Chondrocyte (in vitro differentiated cells): Measurements from ENCODE around the gene LRCH1. TPM values are rescaled to one million over a fixed set of nuclear protein-coding genes. Genes with fewer than 3 reads are reported as not detected.

Experiments used
- DNase-seq: peaks from one replicate; pipeline ENCODE4 v3.0.0; 2021; ENCODE audit warnings: mixed read lengths, low spot score
- H3K27ac Mint-ChIP-seq: one replicate; pipeline ENCODE4 v1.8.0; 2021; ENCODE audit warnings: mild to moderate bottlenecking, moderate library complexity, mixed read lengths; ENCODE audit not compliant: unreplicated experiment
- H3K27me3 Mint-ChIP-seq: 2 replicates; pipeline ENCODE4 v1.8.0; 2021; ENCODE audit warnings: low read depth, mixed read lengths
- H3K36me3 Mint-ChIP-seq: 2 replicates; pipeline ENCODE4 v1.8.0; 2021; ENCODE audit warnings: low read depth, mixed read lengths
- H3K4me1 Mint-ChIP-seq: 2 replicates; pipeline ENCODE4 v1.8.0; 2021; ENCODE audit warnings: low read depth, mild to moderate bottlenecking, mixed read lengths
- H3K4me3 Mint-ChIP-seq: one replicate; pipeline ENCODE4 v1.8.0; 2021; ENCODE audit warnings: mild to moderate bottlenecking, moderate library complexity, mixed read lengths; ENCODE audit not compliant: unreplicated experiment
- H3K9me3 Mint-ChIP-seq: 2 replicates; pipeline ENCODE4 v1.8.0; 2021; ENCODE audit warnings: low read depth, mixed read lengths
- long read RNA-seq: library from polyadenylated mRNA; stranded (forward); transcript quantifications from one replicate; pipeline ENCODE4 v2.0.0, GENCODE V29; 2021
- total RNA-seq: library from RNA; stranded (reverse); gene quantifications from 3 replicates; pipeline ENCODE4 v1.2.1, GENCODE V29; 2021
- TF ChIP-seq, protein P1 (sequence below): fragments of 200-600 bp; sonication (generic); IDR thresholded peaks from 2 replicates; pipeline ENCODE4 v1.5.0; 2021; ENCODE audit warnings: antibody characterized with exemption, mild to moderate bottlenecking, moderate library complexity

Gene LRCH1, protein sequence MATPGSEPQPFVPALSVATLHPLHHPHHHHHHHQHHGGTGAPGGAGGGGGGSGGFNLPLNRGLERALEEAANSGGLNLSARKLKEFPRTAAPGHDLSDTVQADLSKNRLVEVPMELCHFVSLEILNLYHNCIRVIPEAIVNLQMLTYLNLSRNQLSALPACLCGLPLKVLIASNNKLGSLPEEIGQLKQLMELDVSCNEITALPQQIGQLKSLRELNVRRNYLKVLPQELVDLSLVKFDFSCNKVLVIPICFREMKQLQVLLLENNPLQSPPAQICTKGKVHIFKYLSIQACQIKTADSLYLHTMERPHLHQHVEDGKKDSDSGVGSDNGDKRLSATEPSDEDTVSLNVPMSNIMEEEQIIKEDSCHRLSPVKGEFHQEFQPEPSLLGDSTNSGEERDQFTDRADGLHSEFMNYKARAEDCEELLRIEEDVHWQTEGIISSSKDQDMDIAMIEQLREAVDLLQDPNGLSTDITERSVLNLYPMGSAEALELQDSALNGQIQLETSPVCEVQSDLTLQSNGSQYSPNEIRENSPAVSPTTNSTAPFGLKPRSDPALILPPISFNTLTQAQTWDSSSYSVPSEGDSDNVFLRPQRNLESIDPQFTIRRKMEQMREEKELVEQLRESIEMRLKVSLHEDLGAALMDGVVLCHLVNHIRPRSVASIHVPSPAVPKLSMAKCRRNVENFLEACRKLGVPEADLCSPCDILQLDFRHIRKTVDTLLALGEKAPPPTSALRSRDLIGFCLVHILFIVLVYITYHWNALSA
- 14.0 to 14.4 TPM (median 14.1 TPM) in 3 replicates for total RNA-seq
- long read RNA-seq, full-length matches to known transcripts: 16 of 20 reads
- long read RNA-seq, partial matches to known transcripts: 1 of 20 reads
- long read RNA-seq, other reads (novel, unspliced or antisense): 3 of 20 reads

DNA sequence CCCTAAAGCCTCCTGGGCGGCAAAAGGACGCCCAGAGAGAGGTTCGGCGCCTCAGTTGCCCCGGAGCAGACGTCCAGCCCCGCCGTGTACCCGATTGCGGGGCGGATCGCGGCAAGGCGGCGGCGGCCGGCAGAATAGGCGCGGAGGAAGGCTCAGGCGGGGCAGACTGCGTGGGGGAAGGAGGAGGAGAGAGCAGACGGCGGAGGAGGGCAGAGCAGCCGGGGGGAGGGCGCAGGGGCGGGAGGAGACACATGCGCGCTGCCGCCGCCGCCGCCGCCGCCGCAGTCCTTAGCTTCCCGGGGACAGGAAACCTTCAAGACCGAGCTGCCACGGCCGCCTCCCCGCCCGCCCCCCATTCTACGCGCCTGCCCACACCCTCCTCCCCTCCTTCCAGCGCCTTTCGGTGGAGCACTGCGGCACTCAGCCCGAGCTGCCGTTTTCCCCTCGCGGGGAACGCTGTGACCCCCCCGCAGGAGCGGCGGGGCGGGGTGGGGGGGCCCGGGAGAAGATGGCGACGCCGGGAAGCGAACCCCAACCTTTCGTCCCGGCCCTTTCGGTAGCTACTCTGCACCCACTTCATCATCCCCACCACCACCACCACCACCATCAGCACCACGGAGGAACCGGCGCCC is at the start of gene LRCH1:
LRCH1 (plus strand) TSS at position 282 of the 632 bp plus-strand sequence; CDS start at position 509, 227 bp downstream.
- DNase-seq: peak; percentile 96
- Mint-ChIP-seq H3K4me3 (peak within 1 kb of the TSS; percentile 92), H3K27ac (peak within 1 kb of the TSS; percentile 91), H3K27me3 (no peaks in the 10 kb centered on the region), H3K9me3 (no peaks in the 10 kb centered on the region), H3K36me3 (no peaks in the 10 kb centered on the region), H3K4me1 (peaks cover 36% of the 10 kb centered on the region)
- TF ChIP-seq, protein P1, sequence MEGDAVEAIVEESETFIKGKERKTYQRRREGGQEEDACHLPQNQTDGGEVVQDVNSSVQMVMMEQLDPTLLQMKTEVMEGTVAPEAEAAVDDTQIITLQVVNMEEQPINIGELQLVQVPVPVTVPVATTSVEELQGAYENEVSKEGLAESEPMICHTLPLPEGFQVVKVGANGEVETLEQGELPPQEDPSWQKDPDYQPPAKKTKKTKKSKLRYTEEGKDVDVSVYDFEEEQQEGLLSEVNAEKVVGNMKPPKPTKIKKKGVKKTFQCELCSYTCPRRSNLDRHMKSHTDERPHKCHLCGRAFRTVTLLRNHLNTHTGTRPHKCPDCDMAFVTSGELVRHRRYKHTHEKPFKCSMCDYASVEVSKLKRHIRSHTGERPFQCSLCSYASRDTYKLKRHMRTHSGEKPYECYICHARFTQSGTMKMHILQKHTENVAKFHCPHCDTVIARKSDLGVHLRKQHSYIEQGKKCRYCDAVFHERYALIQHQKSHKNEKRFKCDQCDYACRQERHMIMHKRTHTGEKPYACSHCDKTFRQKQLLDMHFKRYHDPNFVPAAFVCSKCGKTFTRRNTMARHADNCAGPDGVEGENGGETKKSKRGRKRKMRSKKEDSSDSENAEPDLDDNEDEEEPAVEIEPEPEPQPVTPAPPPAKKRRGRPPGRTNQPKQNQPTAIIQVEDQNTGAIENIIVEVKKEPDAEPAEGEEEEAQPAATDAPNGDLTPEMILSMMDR: peak; percentile 10

DNA sequence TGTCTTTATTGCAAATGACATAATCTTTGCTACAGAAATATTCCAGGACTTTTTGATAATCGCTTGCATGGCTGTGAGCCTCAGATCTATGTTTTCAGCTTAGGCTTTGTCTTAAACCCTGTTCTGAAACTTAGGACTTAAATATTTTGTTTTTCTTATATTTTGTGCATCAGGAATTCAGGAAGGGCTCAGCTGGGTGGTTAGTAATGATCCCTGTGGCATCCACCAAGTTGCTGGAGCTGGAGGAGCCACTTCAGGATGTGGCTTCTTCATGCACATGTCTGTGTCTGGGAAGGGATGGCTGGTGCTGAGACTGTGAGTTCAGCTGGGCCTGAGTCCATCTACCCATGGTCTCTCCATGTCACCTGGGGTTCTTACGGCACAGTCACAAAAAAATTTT is 48.9 kb upstream of the LRCH1 start:
- Mint-ChIP-seq H3K36me3 (no peaks in the 10 kb centered on the region), H3K4me1 (no peaks in the 10 kb centered on the region), H3K27me3 (no peaks in the 10 kb centered on the region), H3K9me3 (peaks cover 8% of the 10 kb centered on the region), H3K4me3 (no peak overlapping the region), H3K27ac (no peak overlapping the region)
- TF ChIP-seq, protein P1: no peak
- no peak for DNase-seq

DNA sequence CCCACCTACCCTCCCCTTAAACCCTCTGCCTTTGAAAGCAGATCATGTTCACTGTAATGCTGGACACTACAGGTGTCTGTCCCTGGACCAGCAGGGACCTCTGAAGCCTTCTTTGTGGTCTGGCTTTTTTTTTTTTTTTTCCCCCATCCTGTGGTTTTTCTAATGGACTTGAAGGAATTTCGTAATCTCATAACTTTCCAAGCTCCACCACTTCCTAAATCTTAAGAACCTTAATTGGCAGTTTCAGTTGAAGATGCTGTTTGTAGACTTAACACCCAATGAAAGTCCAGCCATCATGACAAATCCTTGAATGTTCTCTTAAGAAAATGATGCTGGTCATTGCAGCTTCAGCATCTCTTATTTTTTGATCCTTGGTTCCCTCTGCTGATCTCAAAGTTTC is 45.0 kb upstream of the LRCH1 start:
- no peak overlapping the region for H3K27ac Mint-ChIP-seq
- H3K4me3 Mint-ChIP-seq: no peak overlapping the region
- no peaks in the 10 kb centered on the region for H3K27me3 Mint-ChIP-seq
- no peak for DNase-seq
- TF ChIP-seq, protein P1: no peak
- no peaks in the 10 kb centered on the region for H3K4me1 Mint-ChIP-seq
- no peaks in the 10 kb centered on the region for H3K36me3 Mint-ChIP-seq
- H3K9me3 Mint-ChIP-seq: peaks cover 8% of the 10 kb centered on the region

DNA sequence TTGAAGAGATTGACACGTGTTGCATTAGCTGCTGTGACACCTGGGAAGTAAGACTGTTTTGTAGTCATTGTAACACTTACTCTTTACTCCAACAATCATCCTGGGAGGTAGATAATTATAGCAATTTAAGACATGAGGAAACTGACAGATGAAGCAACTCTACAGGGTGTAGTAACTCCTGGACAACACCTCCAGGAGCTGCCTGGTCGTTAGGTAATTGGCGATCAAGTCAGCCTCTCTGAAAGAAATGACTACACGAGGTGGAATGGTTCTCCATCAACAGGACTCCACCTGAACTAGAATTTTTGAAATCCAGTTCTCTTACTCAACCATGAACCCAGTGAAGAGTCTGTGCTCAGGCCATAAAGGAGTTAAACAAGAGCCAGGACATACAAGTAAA is 43.0 kb upstream of the LRCH1 start:
- H3K9me3 Mint-ChIP-seq: peaks cover 5% of the 10 kb centered on the region
- no peaks in the 10 kb centered on the region for H3K27me3 Mint-ChIP-seq
- DNase-seq: no peak
- no peaks in the 10 kb centered on the region for H3K36me3 Mint-ChIP-seq
- no peaks in the 10 kb centered on the region for H3K4me1 Mint-ChIP-seq
- TF ChIP-seq, protein P1: no peak
- H3K4me3 Mint-ChIP-seq: no peak overlapping the region
- no peak overlapping the region for H3K27ac Mint-ChIP-seq

DNA sequence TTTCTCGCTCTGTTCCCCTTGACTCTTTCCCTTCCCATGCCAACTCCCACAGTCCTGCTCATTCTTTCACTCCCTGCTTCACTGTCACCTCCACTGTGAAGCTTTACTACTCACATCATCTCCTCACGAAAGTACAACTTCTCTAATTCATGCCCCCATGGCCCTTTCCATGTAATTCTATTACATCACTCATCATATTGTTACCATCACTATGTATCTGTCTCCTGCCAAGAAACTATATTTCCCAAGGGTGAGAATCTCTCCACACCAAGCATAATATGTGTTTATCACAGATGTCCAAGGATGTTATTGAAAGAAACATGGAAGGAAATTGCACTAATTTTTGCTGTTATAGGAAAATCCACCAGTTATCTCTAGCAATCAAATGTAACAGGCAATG is 37.2 kb upstream of the LRCH1 start:
- Mint-ChIP-seq H3K27me3 (no peaks in the 10 kb centered on the region), H3K4me3 (no peak overlapping the region), H3K36me3 (no peaks in the 10 kb centered on the region), H3K4me1 (peaks cover 17% of the 10 kb centered on the region), H3K9me3 (no peaks in the 10 kb centered on the region), H3K27ac (no peak overlapping the region)
- no peak for DNase-seq
- TF ChIP-seq, protein P1: no peak
